K562 (cell line): Measurements from ENCODE around the gene TNFAIP6. TPM values are rescaled to one million over a fixed set of nuclear protein-coding genes. Genes with fewer than 3 reads are reported as not detected.
A peak's percentile ranks its signal among the peaks of the same experiment; 100 is the strongest.

Source experiments
- CHD4 ChIP-seq: fragments of 200-600 bp; sonication (generic); IDR thresholded peaks from 3 replicates; pipeline ENCODE4 v1.6.1; 2012; ENCODE audit warnings: low read depth, mild to moderate bottlenecking, mixed read lengths, low read length, inconsistent platforms; ENCODE audit not compliant: insufficient read depth, insufficient replicate concordance, poor library complexity, severe bottlenecking
- FOS ChIP-seq: IDR thresholded peaks from 3 replicates; pipeline ENCODE4 v1.6.1; 2011; ENCODE audit not compliant: insufficient read length; ENCODE audit errors: extremely low read depth
- LCOR ChIP-seq: sonication (generic); formaldehyde crosslinking; IDR thresholded peaks from 2 replicates; pipeline ENCODE4 v1.8.0; 2022; ENCODE audit warnings: mild to moderate bottlenecking, missing genetic modification reagents
- NCOA2 ChIP-seq, 2 experiments: fragments of 450-650 bp; IDR thresholded peaks; 2 replicates each; pipeline ENCODE4 v1.6.1; 2018; ENCODE audit warnings: mild to moderate bottlenecking in 2 of 2, moderate library complexity in 1 of 2; ENCODE audit not compliant: partially characterized antibody in 2 of 2
- NFIX ChIP-seq: fragments of 250-450 bp; sonication (Bioruptor Pico); IDR thresholded peaks from 2 replicates; pipeline ENCODE4 v1.4.0; 2020; ENCODE audit warnings: low read depth, mild to moderate bottlenecking, moderate library complexity
- PURB ChIP-seq: sonication (generic); formaldehyde crosslinking; IDR thresholded peaks from 2 replicates; pipeline ENCODE4 v1.9.0; 2021; ENCODE audit warnings: low read depth, mild to moderate bottlenecking, missing genetic modification reagents
- RBM17 ChIP-seq: fragments of 200-400 bp; formaldehyde crosslinking; IDR thresholded peaks from 2 replicates; pipeline ENCODE4 v1.6.1; 2017; ENCODE audit warnings: low read depth, mild to moderate bottlenecking, low read length, borderline replicate concordance
- SMAD4 ChIP-seq: fragments of 250-450 bp; sonication (Bioruptor Pico); conservative IDR thresholded peaks from 2 replicates; pipeline ENCODE4 v1.8.0; 2021; ENCODE audit warnings: inconsistent platforms, mild to moderate bottlenecking, moderate library complexity
- SOX6 ChIP-seq: fragments of 450-650 bp; IDR thresholded peaks from 2 replicates; pipeline ENCODE4 v1.6.1; 2014; ENCODE audit warnings: mild to moderate bottlenecking
- SREBF2 ChIP-seq: sonication (generic); formaldehyde crosslinking; IDR thresholded peaks from 2 replicates; pipeline ENCODE4 v1.4.0; 2020; ENCODE audit warnings: mild to moderate bottlenecking, missing genetic modification reagents
- TSC22D4 ChIP-seq: fragments of 450-650 bp; IDR thresholded peaks from 2 replicates; pipeline ENCODE4 v1.6.1; 2016; ENCODE audit warnings: missing genetic modification characterization, missing biosample characterization, control low read depth
- WHSC1 ChIP-seq: IDR thresholded peaks from one replicate; pipeline ENCODE4 v1.6.1; 2012; ENCODE audit warnings: low read length, control low read depth, inconsistent platforms
- ZBTB12 ChIP-seq: fragments of 250-450 bp; sonication (Bioruptor Pico); IDR thresholded peaks from 2 replicates; pipeline ENCODE4 v1.4.0; 2020
- ZKSCAN8 ChIP-seq: fragments of 200-800 bp; sonication (Bioruptor generic); IDR thresholded peaks from 2 replicates; pipeline ENCODE4 v1.6.1; 2016; ENCODE audit warnings: missing genetic modification characterization, missing compliant biosample characterization
- ZNF184 ChIP-seq: sonication (generic); formaldehyde crosslinking; IDR thresholded peaks from 2 replicates; pipeline ENCODE4 v1.5.0; 2020; ENCODE audit warnings: missing genetic modification reagents
- ZNF197 ChIP-seq: fragments of 200-800 bp; sonication (Bioruptor generic); IDR thresholded peaks from 2 replicates; pipeline ENCODE4 v1.6.1; 2016; ENCODE audit warnings: low read depth, missing genetic modification characterization, missing compliant biosample characterization
- ZNF586 ChIP-seq: fragments of 450-650 bp; formaldehyde crosslinking; conservative IDR thresholded peaks from 2 replicates; pipeline ENCODE4 v1.4.0; 2020; ENCODE audit warnings: mild to moderate bottlenecking, moderate library complexity
- ZNF780A ChIP-seq: fragments of 250-450 bp; sonication (Bioruptor Pico); IDR thresholded peaks from 2 replicates; pipeline ENCODE4 v1.5.0; 2021; ENCODE audit warnings: mild to moderate bottlenecking
- ZSCAN32 ChIP-seq: fragments of 450-650 bp; formaldehyde crosslinking; IDR thresholded peaks from 2 replicates; pipeline ENCODE4 v1.4.0; 2020; ENCODE audit warnings: mild to moderate bottlenecking, moderate library complexity
- polyA plus RNA-seq, 8 experiments: library from polyadenylated mRNA; depleted of rRNA in 4 of 8; stranded (reverse) in 5 of 8; unstranded in 3 of 8; fragments of >200 nt; fragmentation: Nextera tagmentation in 2 of 8; fragmentation: Illumina TruSeq in 1 of 8; extraction: Ambion mirVana in 2 of 8; extraction: Trizol in 1 of 8; gene quantifications; 2 replicates each; pipeline versions ENCODE4 v1.2.1 to v1.2.3, GENCODE V29; 2011 to 2014; ENCODE audit warnings: inconsistent platforms in 1 of 8, missing spikeins in 1 of 8
- total RNA-seq, 7 experiments: library from RNA; depleted of rRNA in 6 of 7; stranded (reverse); fragments of >200 nt in 6 of 7; fragmentation: Illumina TruSeq in 2 of 7; extraction: Trizol in 2 of 7; gene quantifications; 2 replicates each; pipeline versions ENCODE4 v1.2.1 to v1.2.3, GENCODE V29; 2011 to 2021; ENCODE audit warnings: low replicate concordance in 1 of 7
- TF ChIP-seq, protein P1 (sequence below): sonication (generic); formaldehyde crosslinking; IDR thresholded peaks from 2 replicates; pipeline ENCODE4 v1.8.1; 2023; ENCODE audit warnings: mild to moderate bottlenecking, missing genetic modification reagents
- TF ChIP-seq, protein P2 (sequence below): IDR thresholded peaks from 2 replicates; pipeline ENCODE4 v1.6.1; 2016; ENCODE audit warnings: missing genetic modification characterization, missing compliant biosample characterization
- TF ChIP-seq, protein P3 (sequence below): fragments of 450-650 bp; IDR thresholded peaks from 2 replicates; pipeline ENCODE4 v1.7.0; 2016; ENCODE audit warnings: borderline replicate concordance

The TNFAIP6 gene
- total and polyA plus RNA-seq, 9 of the 15 experiments (the other 6 are each of a cell fraction or from before 2014, with no cell fraction given) = 0.07 to 0.28 (median 0.08) TPM; not detected in 6

- TF ChIP-seq ZBTB12 (CRISPR knock-in tag) = no peak
- TF ChIP-seq, protein P1, sequence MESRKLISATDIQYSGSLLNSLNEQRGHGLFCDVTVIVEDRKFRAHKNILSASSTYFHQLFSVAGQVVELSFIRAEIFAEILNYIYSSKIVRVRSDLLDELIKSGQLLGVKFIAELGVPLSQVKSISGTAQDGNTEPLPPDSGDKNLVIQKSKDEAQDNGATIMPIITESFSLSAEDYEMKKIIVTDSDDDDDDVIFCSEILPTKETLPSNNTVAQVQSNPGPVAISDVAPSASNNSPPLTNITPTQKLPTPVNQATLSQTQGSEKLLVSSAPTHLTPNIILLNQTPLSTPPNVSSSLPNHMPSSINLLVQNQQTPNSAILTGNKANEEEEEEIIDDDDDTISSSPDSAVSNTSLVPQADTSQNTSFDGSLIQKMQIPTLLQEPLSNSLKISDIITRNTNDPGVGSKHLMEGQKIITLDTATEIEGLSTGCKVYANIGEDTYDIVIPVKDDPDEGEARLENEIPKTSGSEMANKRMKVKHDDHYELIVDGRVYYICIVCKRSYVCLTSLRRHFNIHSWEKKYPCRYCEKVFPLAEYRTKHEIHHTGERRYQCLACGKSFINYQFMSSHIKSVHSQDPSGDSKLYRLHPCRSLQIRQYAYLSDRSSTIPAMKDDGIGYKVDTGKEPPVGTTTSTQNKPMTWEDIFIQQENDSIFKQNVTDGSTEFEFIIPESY (CRISPR knock-in tag) = peak; percentile 47
- TF ChIP-seq TSC22D4 (tag) = no peak
- no peak for TF ChIP-seq ZKSCAN8 (CRISPR knock-in tag)
- no peak for TF ChIP-seq ZNF184 (CRISPR knock-in tag)
- TF ChIP-seq ZNF780A = no peak
- no peak for TF ChIP-seq ZNF586 (CRISPR knock-in tag)
- no peak for TF ChIP-seq ZSCAN32
- TF ChIP-seq NCOA2 (IDR thresholded peaks at IDR 0.05; ENCODE audit: partially characterized antibody in 2 of 2) = no peak
- no peak for TF ChIP-seq RBM17
- TF ChIP-seq SREBF2 (CRISPR knock-in tag) = no peak
- TF ChIP-seq FOS = no peak
- TF ChIP-seq NFIX (CRISPR knock-in tag) = no peak
- TF ChIP-seq SMAD4 (CRISPR knock-in tag) = peak; percentile 85
- TF ChIP-seq ZNF197 = no peak; the same call in 1 of the 2 replicates
- TF ChIP-seq, protein P2, sequence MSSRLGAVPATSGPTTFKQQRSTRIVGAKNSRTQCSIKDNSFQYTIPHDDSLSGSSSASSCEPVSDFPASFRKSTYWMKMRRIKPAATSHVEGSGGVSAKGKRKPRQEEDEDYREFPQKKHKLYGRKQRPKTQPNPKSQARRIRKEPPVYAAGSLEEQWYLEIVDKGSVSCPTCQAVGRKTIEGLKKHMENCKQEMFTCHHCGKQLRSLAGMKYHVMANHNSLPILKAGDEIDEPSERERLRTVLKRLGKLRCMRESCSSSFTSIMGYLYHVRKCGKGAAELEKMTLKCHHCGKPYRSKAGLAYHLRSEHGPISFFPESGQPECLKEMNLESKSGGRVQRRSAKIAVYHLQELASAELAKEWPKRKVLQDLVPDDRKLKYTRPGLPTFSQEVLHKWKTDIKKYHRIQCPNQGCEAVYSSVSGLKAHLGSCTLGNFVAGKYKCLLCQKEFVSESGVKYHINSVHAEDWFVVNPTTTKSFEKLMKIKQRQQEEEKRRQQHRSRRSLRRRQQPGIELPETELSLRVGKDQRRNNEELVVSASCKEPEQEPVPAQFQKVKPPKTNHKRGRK = no peak
- no peak; the same call in none of the 2 replicates for TF ChIP-seq SOX6
- peak; percentile 98 for TF ChIP-seq LCOR (CRISPR knock-in tag)
- TF ChIP-seq, protein P3, sequence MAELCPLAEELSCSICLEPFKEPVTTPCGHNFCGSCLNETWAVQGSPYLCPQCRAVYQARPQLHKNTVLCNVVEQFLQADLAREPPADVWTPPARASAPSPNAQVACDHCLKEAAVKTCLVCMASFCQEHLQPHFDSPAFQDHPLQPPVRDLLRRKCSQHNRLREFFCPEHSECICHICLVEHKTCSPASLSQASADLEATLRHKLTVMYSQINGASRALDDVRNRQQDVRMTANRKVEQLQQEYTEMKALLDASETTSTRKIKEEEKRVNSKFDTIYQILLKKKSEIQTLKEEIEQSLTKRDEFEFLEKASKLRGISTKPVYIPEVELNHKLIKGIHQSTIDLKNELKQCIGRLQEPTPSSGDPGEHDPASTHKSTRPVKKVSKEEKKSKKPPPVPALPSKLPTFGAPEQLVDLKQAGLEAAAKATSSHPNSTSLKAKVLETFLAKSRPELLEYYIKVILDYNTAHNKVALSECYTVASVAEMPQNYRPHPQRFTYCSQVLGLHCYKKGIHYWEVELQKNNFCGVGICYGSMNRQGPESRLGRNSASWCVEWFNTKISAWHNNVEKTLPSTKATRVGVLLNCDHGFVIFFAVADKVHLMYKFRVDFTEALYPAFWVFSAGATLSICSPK = no peak
- no peak for TF ChIP-seq WHSC1
- TF ChIP-seq PURB = no peak
- no peak for TF ChIP-seq CHD4
Measured at GRCh38 chr2:151409601-151410484, 52.5 kb downstream of the TNFAIP6 start, which contains the start of gene RIF1 (continued).
